OCI-LY3 (cell line): ENCODE results near the gene TH.

Experiments used
- H2AFZ ChIP-seq: fragments of 200-600, 300-600 bp; shearing (Covaris generic); 2 replicates; pipeline ENCODE4 v1.6.0; 2014; ENCODE audit warnings: antibody characterized with exemption, low read depth, low read length
- H3K27ac ChIP-seq: fragments of 200-600, 300-600 bp; sonication (generic); 2 replicates; pipeline ENCODE4 v1.5.1; 2014; ENCODE audit warnings: mild to moderate bottlenecking, low read length, moderate library complexity, mixed read lengths
- H3K27me3 ChIP-seq: fragments of 200-600, 300-600 bp; sonication (generic); 2 replicates; pipeline ENCODE4 v1.6.1; 2014; ENCODE audit warnings: low read depth, low read length, mixed read lengths
- H3K36me3 ChIP-seq: fragments of 200-600, 300-600 bp; sonication (generic); replicated peaks from 2 replicates; pipeline ENCODE3; 2014; ENCODE audit warnings: low read depth, low read length, mixed read lengths
- H3K4me1 ChIP-seq: fragments of 300-600, 200-600 bp; sonication (generic); 2 replicates; pipeline ENCODE4 v1.6.1; 2014; ENCODE audit warnings: low read length, mixed read lengths
- H3K4me2 ChIP-seq: fragments of 200-600, 300-600 bp; sonication (generic); 2 replicates; pipeline ENCODE4 v1.6.1; 2014; ENCODE audit warnings: low read length, mixed read lengths
- H3K4me3 ChIP-seq: fragments of 300-600, 200-600 bp; sonication (generic); 2 replicates; pipeline ENCODE4 v1.5.1; 2014; ENCODE audit warnings: antibody characterized with exemption, mild to moderate bottlenecking, low read length, moderate library complexity
- H3K79me2 ChIP-seq: fragments of 300-600, 200-600 bp; shearing (Covaris generic); 2 replicates; pipeline ENCODE4 v1.6.1; 2014; ENCODE audit warnings: mild to moderate bottlenecking, low read length, mixed read lengths
- H3K9ac ChIP-seq: fragments of 300-600, 200-600 bp; shearing (Covaris generic); 2 replicates; pipeline ENCODE4 v1.6.0; 2014; ENCODE audit warnings: mild to moderate bottlenecking, low read length, moderate library complexity
- H3K9me3 ChIP-seq: fragments of 200-600, 300-600 bp; shearing (Covaris generic); 2 replicates; pipeline ENCODE4 v1.6.1; 2014; ENCODE audit warnings: low read length, mixed read lengths; ENCODE audit not compliant: insufficient read depth
- H4K20me1 ChIP-seq: fragments of 200-600, 300-600 bp; sonication (generic); 2 replicates; pipeline ENCODE4 v1.6.1; 2016; ENCODE audit warnings: low read length, mixed read lengths; ENCODE audit not compliant: insufficient read depth
- EZH2phosphoT487 ChIP-seq: fragments of 200-600 bp; shearing (Covaris generic); IDR thresholded peaks from 2 replicates; pipeline ENCODE4 v1.6.1; 2018; ENCODE audit warnings: antibody characterized with exemption, mixed run types, low read depth
- TF ChIP-seq, protein P1 (sequence below): fragments of 200-600, 300-600 bp; sonication (generic); IDR thresholded peaks from 2 replicates; pipeline ENCODE4 v1.5.1; 2014; ENCODE audit warnings: antibody characterized with exemption, low read length, low read depth

TH gene

DNA sequence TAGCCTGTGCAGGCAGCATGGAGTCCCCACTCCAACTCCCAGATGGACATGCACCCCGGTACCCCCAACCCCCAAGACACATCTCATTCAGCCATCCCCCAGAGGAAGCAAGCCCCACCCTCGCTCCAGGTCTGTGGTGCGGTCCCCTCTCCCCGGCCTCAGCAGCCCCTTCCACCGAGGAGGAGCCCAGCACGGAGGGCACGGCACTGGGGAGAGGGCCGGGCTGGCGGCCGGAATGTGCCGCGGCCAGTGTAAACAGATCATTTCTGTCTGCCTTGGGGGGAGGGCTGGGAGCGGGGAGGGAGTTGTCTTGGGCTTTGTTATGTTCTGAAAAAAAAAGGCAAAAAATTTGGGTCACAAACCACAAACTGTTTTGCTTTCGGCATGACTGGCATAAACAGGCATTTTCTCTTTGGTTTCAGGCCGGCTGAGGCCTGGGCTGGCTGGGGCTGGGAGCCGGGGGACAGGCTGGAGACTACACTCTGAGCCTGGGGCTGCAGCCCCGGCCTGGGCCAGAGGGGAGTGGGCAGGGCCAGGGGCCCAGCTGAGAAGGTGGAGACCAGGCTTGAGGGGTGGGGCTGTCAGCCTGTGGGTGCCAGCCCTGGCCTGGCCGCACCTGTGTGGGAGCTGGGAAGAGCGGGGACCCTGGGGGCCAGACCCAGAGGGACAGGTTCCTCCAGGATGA lies 49.3 kb downstream of the TH start:
- Histone ChIP-seq H3K79me2 (no peaks in the 10 kb centered on the region), H4K20me1 (no peaks in the 10 kb centered on the region), H2AFZ (no peak overlapping the region), H3K4me1 (no peaks in the 10 kb centered on the region), H3K4me2 (no peak overlapping the region), H3K36me3 (no peaks in the 10 kb centered on the region), H3K4me3 (no peak overlapping the region), H3K9me3 (no peaks in the 10 kb centered on the region), H3K9ac (no peak overlapping the region), H3K27ac (no peak overlapping the region), H3K27me3 (peaks cover 24% of the 10 kb centered on the region)
- no peak for TF ChIP-seq EZH2phosphoT487
- TF ChIP-seq, protein P1, sequence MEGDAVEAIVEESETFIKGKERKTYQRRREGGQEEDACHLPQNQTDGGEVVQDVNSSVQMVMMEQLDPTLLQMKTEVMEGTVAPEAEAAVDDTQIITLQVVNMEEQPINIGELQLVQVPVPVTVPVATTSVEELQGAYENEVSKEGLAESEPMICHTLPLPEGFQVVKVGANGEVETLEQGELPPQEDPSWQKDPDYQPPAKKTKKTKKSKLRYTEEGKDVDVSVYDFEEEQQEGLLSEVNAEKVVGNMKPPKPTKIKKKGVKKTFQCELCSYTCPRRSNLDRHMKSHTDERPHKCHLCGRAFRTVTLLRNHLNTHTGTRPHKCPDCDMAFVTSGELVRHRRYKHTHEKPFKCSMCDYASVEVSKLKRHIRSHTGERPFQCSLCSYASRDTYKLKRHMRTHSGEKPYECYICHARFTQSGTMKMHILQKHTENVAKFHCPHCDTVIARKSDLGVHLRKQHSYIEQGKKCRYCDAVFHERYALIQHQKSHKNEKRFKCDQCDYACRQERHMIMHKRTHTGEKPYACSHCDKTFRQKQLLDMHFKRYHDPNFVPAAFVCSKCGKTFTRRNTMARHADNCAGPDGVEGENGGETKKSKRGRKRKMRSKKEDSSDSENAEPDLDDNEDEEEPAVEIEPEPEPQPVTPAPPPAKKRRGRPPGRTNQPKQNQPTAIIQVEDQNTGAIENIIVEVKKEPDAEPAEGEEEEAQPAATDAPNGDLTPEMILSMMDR = no peak

DNA sequence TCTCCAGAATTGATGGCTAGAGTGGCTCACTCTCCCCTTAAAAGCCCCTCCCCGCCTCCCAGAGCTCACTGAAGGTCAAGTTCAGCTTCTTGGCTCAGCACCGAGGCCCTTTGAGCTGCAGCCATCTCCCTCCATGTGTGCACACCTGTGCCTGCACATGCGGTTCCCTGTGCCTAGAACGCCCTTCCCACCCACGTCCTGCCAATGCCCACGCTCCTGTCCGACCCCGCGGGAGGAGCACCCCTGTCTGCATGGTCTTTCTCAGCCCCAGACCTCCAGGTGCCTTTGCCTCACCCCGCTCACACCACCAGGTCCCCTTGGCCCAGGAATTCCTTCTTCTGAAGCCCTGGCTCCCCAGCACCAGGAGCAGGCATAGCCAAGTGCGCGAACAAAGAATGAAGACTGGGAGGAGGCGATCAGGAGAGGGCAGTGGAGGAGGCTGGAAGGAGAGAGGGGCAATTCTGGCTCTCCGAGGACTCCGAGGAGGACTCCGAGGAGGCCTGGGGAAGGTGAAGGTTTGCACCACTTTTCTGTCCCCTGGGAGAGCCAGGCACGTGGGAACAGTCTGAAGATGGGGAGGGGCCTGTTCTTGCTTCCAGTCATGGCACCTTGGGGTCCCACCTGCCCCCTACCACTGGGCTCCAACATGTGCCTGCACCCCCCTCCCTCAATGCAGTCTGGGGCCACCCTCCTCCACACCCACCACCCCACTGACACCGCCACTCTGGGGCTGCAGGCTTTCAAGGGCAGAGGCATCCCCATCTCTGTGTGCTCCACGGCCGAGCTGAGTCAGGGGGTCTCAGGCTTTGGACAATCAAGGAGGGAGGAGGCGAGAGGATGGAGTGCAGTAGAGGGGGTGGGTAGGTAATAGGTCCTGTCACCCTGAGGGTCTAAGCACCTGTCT lies 50.1 kb downstream of the TH start:
- no peak overlapping the region for H3K4me2 ChIP-seq
- H2AFZ ChIP-seq = no peak overlapping the region
- no peak overlapping the region for H3K9ac ChIP-seq
- no peaks in the 10 kb centered on the region for H3K79me2 ChIP-seq
- no peak overlapping the region for H3K27ac ChIP-seq
- TF ChIP-seq, protein P1 = no peak
- TF ChIP-seq EZH2phosphoT487 = no peak
- H3K36me3 ChIP-seq = no peaks in the 10 kb centered on the region
- no peaks in the 10 kb centered on the region for H3K4me1 ChIP-seq
- no peaks in the 10 kb centered on the region for H4K20me1 ChIP-seq
- no peak overlapping the region for H3K4me3 ChIP-seq
- no peaks in the 10 kb centered on the region for H3K9me3 ChIP-seq
- peaks cover 28% of the 10 kb centered on the region for H3K27me3 ChIP-seq

DNA sequence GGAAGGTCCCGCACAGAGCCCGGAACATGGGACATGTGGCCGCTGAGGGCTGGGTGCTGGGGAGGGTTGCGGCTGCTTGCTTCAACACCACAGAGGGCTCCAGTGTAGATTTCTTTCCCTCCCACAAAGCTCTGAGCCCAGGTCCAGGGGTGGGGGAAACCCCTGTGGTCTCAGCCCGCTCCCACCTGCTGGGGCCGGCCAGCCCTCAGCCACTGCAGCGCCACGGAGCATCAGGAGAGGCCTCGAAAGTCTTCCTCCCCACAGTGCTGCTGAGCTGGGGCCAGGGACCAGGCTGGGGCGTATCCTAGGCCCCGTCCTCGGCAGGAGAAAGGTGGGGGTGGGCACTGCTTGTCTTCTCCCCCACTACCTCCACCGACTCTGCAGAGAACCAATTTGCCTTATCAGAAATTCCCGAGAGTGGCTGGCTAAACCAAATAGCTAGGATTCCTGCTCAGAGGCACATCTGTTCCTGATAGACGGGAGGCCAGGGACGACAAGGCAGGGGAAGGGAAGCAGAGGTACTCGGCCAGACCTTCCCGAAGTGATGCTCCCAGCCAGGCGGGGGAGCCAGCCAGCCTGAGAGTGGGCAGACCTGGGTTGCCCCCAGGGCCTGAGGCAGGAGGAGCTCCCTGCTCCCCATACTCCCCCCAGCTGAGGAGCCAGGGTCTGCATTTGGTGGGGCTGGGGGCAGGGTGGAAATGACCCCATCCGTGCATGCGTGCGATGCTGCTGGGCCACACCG lies 51.1 kb downstream of the TH start:
- no peak overlapping the region for H3K27ac ChIP-seq

More for the DNA sequence above, 51.1 kb downstream of the TH start:
- Histone ChIP-seq H3K79me2 (no peaks in the 10 kb centered on the region), H3K27me3 (peaks cover 35% of the 10 kb centered on the region), H3K9ac (no peak overlapping the region), H2AFZ (no peak overlapping the region), H3K4me2 (no peak overlapping the region), H4K20me1 (no peaks in the 10 kb centered on the region), H3K9me3 (no peaks in the 10 kb centered on the region), H3K4me1 (no peaks in the 10 kb centered on the region), H3K36me3 (no peaks in the 10 kb centered on the region), H3K4me3 (no peak overlapping the region)
- TF ChIP-seq, protein P1 = no peak
- no peak for TF ChIP-seq EZH2phosphoT487
